ENCODE data around the gene TOMM20.
"Not testable (repeated sequence)": the region's sequence is repeated elsewhere in the genome, so short reads cannot be mapped to it uniquely, and the experiment has no call there.

TOMM20 gene

GRCh38 chr1:235072577-235072976 is 56.1 kb downstream of the TOMM20 start:
- H3K4me1 ChIP-seq (ENCODE audit: control insufficient read depth, insufficient read depth, low read length): peaks cover 19% of the 10 kb centered on the region
- ChIA-PET POLR2A (interaction anchor here (1.4 kb wide), 1 partner anchor 461 kb away, joined by 3 read pairs; no protein-coding TSS in a partner anchor), CTCF (interaction anchor here (0.5 to 0.9 kb wide), 2 partner anchors 541 to 573 kb away, joined by 3 read pairs; no protein-coding TSS in a partner anchor)
- not testable (repeated sequence) for H3K36me3 ChIP-seq (ENCODE audit: control insufficient read depth in 2 of 2, insufficient read depth in 1 of 2, low read length in 2 of 2); H3K27ac ChIP-seq (ENCODE audit: extremely low read depth, low read depth, low read length); H3K4me3 ChIP-seq (ENCODE audit: low read depth, low read length); H3K9me3 ChIP-seq (ENCODE audit: control insufficient read depth, insufficient read depth, low read depth, low read length)
- TF ChIP-seq ZNF335 (tag by site-specific recombination; conservative IDR thresholded peaks at IDR 0.05): peak; percentile 70

GRCh38 chr1:235072096-235072495 is 56.5 kb downstream of the TOMM20 start:
- TF ChIP-seq ZNF202 (tag by site-specific recombination; IDR thresholded peaks at IDR 0.05; ENCODE audit: borderline replicate concordance) (no peak), ZNF146 (tag by site-specific recombination; IDR thresholded peaks at IDR 0.05) (no peak)
- no peaks in the 10 kb centered on the region for H3K9me3 ChIP-seq (ENCODE audit: control insufficient read depth, insufficient read depth, low read depth, low read length)
- H3K27ac ChIP-seq (ENCODE audit: extremely low read depth, low read depth, low read length): no peak overlapping the region
- no peaks in the 10 kb centered on the region for H3K36me3 ChIP-seq (ENCODE audit: control insufficient read depth in 2 of 2, insufficient read depth in 1 of 2, low read length in 2 of 2)
- H3K4me1 ChIP-seq (ENCODE audit: control insufficient read depth, insufficient read depth, low read length): peaks cover 21% of the 10 kb centered on the region
- ChIA-PET POLR2A (interaction anchor here (1.4 kb wide), 1 partner anchor 460 kb away, joined by 3 read pairs; no protein-coding TSS in a partner anchor), CTCF (interaction anchor here (0.5 to 0.9 kb wide), 2 partner anchors 540 to 573 kb away, joined by 3 read pairs; no protein-coding TSS in a partner anchor)
- no peak overlapping the region for H3K4me3 ChIP-seq (ENCODE audit: low read depth, low read length)

GRCh38 chr1:235070819-235071218 is 57.8 kb downstream of the TOMM20 start:
- ChIA-PET POLR2A (interaction anchor here (1.3 kb wide), 1 partner anchor 698 kb away, joined by 3 read pairs; the partner anchor contains the start of gene COA6), CTCF (interaction anchor here (0.6 to 1.2 kb wide), 2 partner anchors 13 to 760 kb away, joined by 4 read pairs; no protein-coding TSS in a partner anchor)
- Histone ChIP-seq H3K9me3 (ENCODE audit: control insufficient read depth, insufficient read depth, low read depth, low read length) (no peaks in the 10 kb centered on the region), H3K36me3 (ENCODE audit: control insufficient read depth in 2 of 2, insufficient read depth in 1 of 2, low read length in 2 of 2) (no peaks in the 10 kb centered on the region), H3K4me3 (ENCODE audit: low read depth, low read length) (no peak overlapping the region), H3K27ac (ENCODE audit: extremely low read depth, low read depth, low read length) (no peak overlapping the region), H3K4me1 (ENCODE audit: control insufficient read depth, insufficient read depth, low read length) (peaks cover 21% of the 10 kb centered on the region)
- TF ChIP-seq ZNF449 (tag by site-specific recombination; IDR thresholded peaks at IDR 0.05): no peak
- no peak for TF ChIP-seq ZNF473 (tag by site-specific recombination; IDR thresholded peaks at IDR 0.05)
- TF ChIP-seq ZSCAN5A (tag by site-specific recombination; IDR thresholded peaks at IDR 0.05): no peak
- peak; percentile 79 for TF ChIP-seq ZNF121 (tag by site-specific recombination; IDR thresholded peaks at IDR 0.05)
- TF ChIP-seq ZNF423 (tag by site-specific recombination; IDR thresholded peaks at IDR 0.05): no peak
- no peak for TF ChIP-seq ZNF341 (tag by site-specific recombination; IDR thresholded peaks at IDR 0.05; ENCODE audit: low read depth)
- TF ChIP-seq ZNF548 (tag by site-specific recombination; IDR thresholded peaks at IDR 0.05): no peak

- no peaks in the 10 kb centered on the region for H3K36me3 ChIP-seq (ENCODE audit: control insufficient read depth in 2 of 2, insufficient read depth in 1 of 2, low read length in 2 of 2)
- H3K4me3 ChIP-seq (ENCODE audit: low read depth, low read length): no peak overlapping the region
- no peaks in the 10 kb centered on the region for H3K9me3 ChIP-seq (ENCODE audit: control insufficient read depth, insufficient read depth, low read depth, low read length)
- H3K4me1 ChIP-seq (ENCODE audit: control insufficient read depth, insufficient read depth, low read length): peaks cover 13% of the 10 kb centered on the region
- ChIA-PET POLR2A (interaction anchor here (1.0 to 1.3 kb wide), 2 partner anchors 571 to 697 kb away, joined by 3 read pairs; partner anchors contain the start of gene COA6), CTCF (interaction anchor here (0.6 to 1.2 kb wide), 4 partner anchors 11 to 571 kb away, joined by 3 to 5 read pairs (median 4); no protein-coding TSS in a partner anchor)
- H3K27ac ChIP-seq (ENCODE audit: extremely low read depth, low read depth, low read length): no peak overlapping the region
- TF ChIP-seq ZNF24 (tag by site-specific recombination; IDR thresholded peaks at IDR 0.05) (peak; percentile 42; the same call in 1 of the 2 replicates), GLIS2 (tag by site-specific recombination; IDR thresholded peaks at IDR 0.05) (peak; percentile 14; the same call in 1 of the 2 replicates), ZNF521 (tag by site-specific recombination; IDR thresholded peaks at IDR 0.05) (no peak), ZIC2 (tag by site-specific recombination; IDR thresholded peaks at IDR 0.05) (peak; percentile 34), ZNF16 (tag by site-specific recombination; IDR thresholded peaks at IDR 0.05; ENCODE audit: low read depth) (no peak), ZNF138 (tag by site-specific recombination; IDR thresholded peaks at IDR 0.05; ENCODE audit: borderline replicate concordance) (no peak), BCL11A (tag by site-specific recombination; IDR thresholded peaks at IDR 0.05; ENCODE audit: low read depth) (no peak), PRDM10 (tag by site-specific recombination; IDR thresholded peaks at IDR 0.05) (peak; percentile 57), ZNF248 (tag by site-specific recombination; IDR thresholded peaks at IDR 0.05) (no peak)
These were observed 58.8 kb downstream of the TOMM20 start for GRCh38 chr1:235069577-235070563.
